GM19023 (cell line): ENCODE results near the gene UBE2C.
A peak's percentile ranks its signal among the peaks of the same experiment; 100 is the strongest.

Source experiments
- ATAC-seq: cut with Tn5 transposase; IDR thresholded peaks from one replicate; pipeline ENCODE4 v1.9.1; 2021; ENCODE audit warnings: mild to moderate bottlenecking, moderate library complexity; ENCODE audit not compliant: unreplicated experiment

UBE2C gene

DNA sequence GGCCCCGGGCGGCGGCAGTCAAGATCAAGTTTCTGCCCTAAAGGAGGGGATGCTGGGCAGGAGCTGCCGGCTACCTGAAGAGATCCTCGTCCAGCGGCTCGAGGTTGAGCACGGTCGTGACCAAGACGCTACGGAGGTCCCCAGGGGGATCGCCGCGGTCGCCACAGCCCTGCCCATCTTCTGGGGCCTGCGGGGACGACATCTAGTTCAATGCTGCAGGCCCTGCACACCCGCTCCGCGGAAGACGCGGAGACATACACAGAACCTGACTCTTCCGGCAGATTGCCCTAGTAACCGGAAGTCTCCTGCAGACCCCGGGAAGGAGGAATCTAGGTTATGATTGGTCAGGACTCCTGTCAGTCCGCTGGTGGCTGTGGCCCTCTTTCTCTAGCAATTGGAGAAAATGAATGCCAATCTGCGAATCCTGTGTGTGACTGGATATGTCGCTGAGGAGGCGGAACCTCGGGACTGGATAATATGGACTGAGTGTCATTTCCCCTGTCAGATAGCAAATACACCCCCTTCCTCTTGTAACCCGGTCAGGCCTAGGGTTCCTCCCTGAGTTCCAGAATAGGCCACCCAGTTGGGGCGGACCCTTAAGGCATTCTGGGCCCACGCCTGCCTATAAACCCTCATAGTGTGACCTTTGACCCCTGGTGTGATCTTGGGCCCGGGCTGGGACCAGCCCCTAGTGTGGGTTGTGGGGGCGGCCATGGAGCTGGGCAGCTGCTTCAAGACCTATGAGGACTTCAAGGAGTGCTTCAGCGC is 44.9 kb downstream of the UBE2C start, which contains the start of the genes ACOT8 and ZSWIM3:
ACOT8 (minus strand) TSS at position 279 of the 768 bp plus-strand sequence; CDS start at position 202, 77 bp downstream.
ZSWIM3 (plus strand) TSS at position 501 of the 768 bp plus-strand sequence; CDS start at position 713, 212 bp downstream.
- peak; percentile 94 for ATAC-seq

DNA sequence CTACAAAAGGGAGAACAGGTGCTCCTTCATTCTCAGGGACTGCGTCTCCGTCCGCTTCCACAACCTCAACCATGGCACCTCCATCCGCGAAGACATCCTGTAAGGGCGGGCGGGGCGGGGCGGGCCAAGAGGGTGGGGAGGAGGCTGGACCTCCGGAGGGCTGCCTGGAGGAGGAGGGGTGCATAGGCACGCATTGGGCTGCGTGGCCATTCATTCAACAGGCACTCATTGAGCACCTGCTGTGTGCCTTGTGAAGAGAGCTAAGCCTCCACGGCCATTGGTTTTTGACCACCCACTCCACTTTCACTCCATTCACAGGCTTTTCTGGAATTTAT is 45.4 kb downstream of the UBE2C start:
- ATAC-seq: peak; percentile 15

DNA sequence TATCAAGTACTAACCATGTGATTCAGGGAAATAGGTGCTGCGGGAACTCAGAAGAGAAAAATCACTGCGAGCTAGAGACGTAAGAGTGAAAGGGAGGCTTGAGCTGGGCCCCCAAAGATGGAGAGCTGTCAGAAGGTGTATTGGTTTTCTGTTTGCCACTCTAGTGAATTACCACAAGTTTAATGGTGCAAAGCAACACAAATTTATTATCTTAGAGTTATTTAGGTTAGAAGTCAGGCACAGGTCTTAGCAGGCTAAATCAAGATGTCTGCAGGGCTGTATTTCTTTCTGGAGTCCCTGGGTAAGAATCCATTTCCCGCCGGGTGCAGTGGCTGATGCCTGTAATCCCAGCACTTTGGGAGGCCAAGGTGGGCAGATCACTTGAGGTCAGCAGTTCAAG is 47.5 kb downstream of the UBE2C start:
- no peak for ATAC-seq

DNA sequence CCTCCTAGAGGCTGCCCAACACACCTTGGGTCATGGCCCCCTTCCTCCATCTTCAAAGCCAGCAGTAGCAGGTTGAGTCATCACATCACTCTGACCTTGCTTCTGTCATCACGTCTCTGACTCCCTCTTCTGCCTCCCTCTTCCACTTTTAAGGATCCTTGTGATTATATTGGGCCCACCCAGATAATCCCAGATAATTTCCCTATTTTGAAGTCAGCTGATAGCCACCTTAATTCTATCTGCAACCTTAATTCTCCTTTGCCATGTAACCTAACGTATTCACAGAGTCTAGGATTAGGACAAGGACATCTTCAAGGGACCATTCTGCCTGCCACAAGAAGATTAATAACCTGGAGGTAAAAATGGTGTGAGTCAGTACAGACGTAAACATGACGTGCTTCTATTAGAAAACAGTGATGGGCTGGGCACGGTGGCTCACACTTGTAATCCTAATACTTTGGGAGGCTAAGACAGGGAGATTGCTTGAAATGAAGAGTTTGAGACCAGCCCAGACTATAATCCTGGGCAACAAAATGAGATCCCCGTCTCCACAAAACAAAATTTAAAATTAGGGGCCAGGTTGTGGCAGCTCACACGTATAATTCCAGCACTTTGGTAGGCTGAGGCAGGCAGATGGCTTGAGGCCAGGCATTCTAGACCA is 48.2 kb downstream of the UBE2C start:
- no peak for ATAC-seq

DNA sequence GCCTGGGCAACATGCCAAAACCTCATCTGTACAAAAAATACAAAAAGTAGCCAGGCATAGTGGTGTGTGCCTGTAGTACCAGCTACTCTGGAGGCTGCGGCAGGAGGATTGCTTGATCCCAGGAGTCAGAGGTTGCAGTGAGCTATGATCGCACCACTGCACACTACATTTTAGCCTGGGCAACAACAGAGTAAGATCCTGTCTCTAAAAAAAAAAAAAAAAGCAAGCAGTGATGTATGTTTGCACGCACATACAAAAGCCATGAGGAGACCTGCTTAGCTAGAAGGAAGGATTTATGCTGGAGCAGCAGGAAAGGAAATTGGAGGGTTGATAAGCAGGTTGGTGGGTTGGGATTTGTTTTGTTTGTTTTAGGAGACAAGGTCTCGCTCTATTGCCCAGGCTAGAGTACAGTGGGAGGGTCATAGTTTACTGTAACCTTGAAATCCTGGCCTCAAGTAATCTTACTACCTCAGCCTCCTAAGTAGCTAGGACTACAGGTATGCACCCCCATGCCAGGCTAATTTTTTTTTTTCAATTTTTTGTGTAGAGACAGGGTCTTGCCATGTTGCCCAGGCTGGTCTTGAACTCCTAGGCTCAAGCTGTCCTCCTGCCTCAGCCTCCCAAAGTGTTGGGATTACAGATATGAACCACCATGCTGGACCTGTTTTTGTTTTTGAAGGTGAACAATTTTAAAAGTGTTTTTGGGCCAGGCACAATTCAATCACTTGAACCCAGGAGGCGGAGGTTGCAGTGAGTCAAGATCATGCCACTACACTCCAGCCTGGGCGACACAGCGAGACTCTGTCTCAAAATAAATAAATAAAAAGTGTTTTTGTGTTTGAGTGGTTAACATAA is 49.0 kb downstream of the UBE2C start:
- no peak for ATAC-seq

DNA sequence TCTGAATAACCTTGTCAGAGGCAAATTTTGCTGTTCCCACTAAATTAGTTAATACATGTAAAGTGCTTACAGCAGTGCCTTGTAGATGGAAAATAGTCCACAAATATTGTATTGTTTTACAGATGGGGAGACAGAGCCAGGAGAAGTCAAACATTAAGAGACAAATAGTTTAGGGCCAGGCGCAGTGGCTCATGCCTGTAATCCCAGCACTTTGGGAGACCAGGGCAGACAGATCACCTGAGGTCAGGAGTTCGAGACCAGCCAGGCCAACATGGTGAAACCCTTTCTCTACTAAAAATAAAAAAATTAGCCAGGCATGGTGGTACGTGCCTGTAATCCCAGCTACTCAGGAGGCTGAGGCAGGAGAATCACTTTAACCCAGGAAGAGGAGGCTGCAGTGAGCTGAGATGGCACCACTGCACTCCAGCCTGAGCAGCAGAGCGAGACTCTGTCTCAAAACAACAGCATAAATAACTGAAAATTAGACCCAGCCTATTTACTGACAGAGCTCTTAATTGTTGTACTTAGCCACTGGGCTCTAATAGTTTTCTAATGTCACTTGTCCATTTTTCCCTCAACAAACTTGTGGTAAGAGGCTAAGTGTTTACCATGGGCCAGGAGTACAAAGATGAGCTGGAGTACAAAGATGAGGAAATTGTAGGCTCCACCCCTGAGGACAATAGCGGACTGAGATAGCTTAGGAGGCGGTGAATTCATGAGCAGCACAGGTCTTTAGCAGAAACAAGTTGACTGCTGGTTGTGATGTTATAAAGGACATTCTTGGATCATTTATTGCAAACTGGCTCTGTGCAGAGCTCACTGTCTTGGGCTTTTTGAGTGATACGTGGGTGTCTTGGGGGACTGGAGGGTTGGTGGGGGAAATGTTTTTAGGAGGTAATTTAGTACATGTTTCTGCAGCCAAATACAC is 51.4 kb downstream of the UBE2C start:
- ATAC-seq: no peak

DNA sequence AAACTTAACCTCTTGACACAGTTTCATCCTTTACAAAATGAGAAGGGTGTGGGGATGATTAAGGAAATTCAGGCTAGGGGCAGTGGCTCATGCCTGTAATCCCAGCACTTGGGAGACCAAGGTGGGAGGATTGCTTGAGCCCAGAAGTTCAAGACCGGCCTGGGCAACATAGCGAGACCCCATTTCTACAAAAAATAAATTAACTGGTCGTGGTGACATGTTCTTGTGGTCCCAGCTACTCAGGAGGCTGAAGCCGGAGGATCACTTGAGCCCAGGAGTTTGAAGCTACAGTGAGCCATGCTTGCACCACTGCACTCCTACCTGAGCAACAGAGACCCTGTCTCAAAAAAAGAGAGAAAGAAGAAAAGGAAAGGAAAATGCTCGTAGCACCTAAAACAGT is 54.0 kb downstream of the UBE2C start:
- no peak for ATAC-seq
